Measurements from ENCODE around the gene NAT8L. TPM values are rescaled to one million over a fixed set of nuclear protein-coding genes. Genes with fewer than 3 reads are reported as not detected.

The NAT8L gene
- total RNA-seq, 1 experiment from 2014 or later: 13.9 TPM

DNA sequence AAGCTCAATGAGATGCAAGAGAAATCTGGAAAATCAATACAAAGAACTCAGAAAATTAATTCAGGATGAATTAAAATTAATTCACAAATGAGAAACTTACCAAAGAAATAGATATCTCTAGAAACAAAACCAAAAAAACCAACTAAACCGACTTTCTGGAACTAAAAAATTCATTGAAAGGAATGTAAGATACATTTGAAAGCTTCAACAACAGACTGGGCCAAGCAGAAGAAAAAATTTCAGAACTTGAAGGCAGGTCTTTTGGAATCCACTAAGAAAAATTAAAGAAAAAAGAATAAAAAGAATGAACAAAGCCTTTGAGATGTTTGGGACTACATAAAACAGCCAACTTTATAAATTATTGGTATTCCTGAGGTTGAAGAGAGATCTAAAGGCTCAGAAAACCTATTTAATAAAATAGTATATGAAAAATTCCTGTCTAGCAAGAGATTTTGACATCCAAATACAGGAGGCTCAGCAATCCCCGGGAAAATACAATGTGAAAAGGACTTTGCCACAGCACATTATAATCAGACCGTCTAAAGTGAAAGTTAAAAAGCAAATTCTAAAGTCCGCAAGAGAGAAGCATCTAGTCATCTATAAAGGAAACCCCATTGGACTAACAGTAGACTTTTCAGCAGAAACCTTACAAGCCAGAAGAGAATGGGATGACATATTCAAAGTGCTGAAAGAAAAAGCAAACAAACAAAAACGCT lies 44.2 kb downstream of the NAT8L start:
- Histone ChIP-seq H3K79me1 (ENCODE audit: insufficient read depth, low read depth, low read length, poor library complexity, severe bottlenecking) (no peaks in the 10 kb centered on the region), H4K20me1 (ENCODE audit: control insufficient read depth, insufficient read depth, insufficient read length) (no peaks in the 10 kb centered on the region), H3K14ac (ENCODE audit: insufficient read depth, low read length) (no peak overlapping the region), H2BK120ac (ENCODE audit: low read depth, low read length, poor library complexity, severe bottlenecking) (no peak overlapping the region), H3K9me3 (ENCODE audit: control insufficient read depth, low read depth, low read length) (no peaks in the 10 kb centered on the region), H3K27ac (ENCODE audit: insufficient read length, low read depth, low read length) (no peak overlapping the region), H3T11ph (ENCODE audit: low read length) (no peak overlapping the region), H3K23ac (ENCODE audit: insufficient read length, low read depth, low read length) (no peak overlapping the region), H3K23me2 (ENCODE audit: insufficient read length, low read depth, low read length, poor library complexity, severe bottlenecking) (no peaks in the 10 kb centered on the region), H3K79me2 (ENCODE audit: insufficient read depth, low read length) (no peaks in the 10 kb centered on the region), H2BK5ac (ENCODE audit: insufficient read length, low read length) (no peak overlapping the region), H2BK15ac (ENCODE audit: low read depth, low read length) (no peak overlapping the region), H2BK20ac (ENCODE audit: low read depth, low read length, poor library complexity, severe bottlenecking) (no peak overlapping the region), H3K27me3 (ENCODE audit: insufficient read depth, low read length) (no peaks in the 10 kb centered on the region), H3K18ac (ENCODE audit: insufficient read length, low read depth, low read length) (no peak overlapping the region), H2AFZ (ENCODE audit: low read length) (no peak overlapping the region), H2BK12ac (ENCODE audit: insufficient read length, low read depth, low read length) (no peak overlapping the region), H4K5ac (ENCODE audit: insufficient read length, low read depth, low read length) (no peak overlapping the region), H3K56ac (ENCODE audit: insufficient read length, low read depth, low read length) (no peak overlapping the region), H4K91ac (ENCODE audit: insufficient read length, low read depth, low read length) (no peak overlapping the region), H3K9ac (ENCODE audit: extremely low read depth, insufficient read length, low read length) (no peak overlapping the region), H4K8ac (replicated peaks; ENCODE audit: insufficient read length, low read depth, low read length) (no peak overlapping the region), H3K4me1 (ENCODE audit: insufficient read depth, low read length) (no peaks in the 10 kb centered on the region), H3K4me2 (ENCODE audit: insufficient read depth, insufficient read length, low read length) (no peak overlapping the region), H2AK5ac (ENCODE audit: insufficient read length, low read length) (no peak overlapping the region), H3K4ac (ENCODE audit: low read depth, low read length) (no peak overlapping the region)
- Mint-ChIP-seq H3K9me3 (peaks cover 11 to 14% of the 10 kb centered on the region in 2 experiments), H3K27me3 (ENCODE audit: low read depth) (peaks cover 6% of the 10 kb centered on the region), H3K4me3 (no peak overlapping the region), H3K4me1 (no peaks in the 10 kb centered on the region), H3K27ac (no peak overlapping the region), H3K36me3 (ENCODE audit: insufficient read depth in 1 of 3, low read depth in 3 of 3) (no peaks in the 10 kb centered on the region)
- DNase-seq: no peak
- no CpG with 5 or more reads among the region's 5 CpGs for WGBS (ENCODE audit: extremely low coverage, insufficient read length, low lambda C conversion rate)
- no peak for TF ChIP-seq CTCF (conservative IDR thresholded peaks at IDR 0.05)

Measured in H9 (cell line).